T-cell (primary cell): ENCODE data around the gene STK32C. TPM values are rescaled to one million over a fixed set of nuclear protein-coding genes. Genes with fewer than 3 reads are reported as not detected.
"Not testable (repeated sequence)": the region's sequence is repeated elsewhere in the genome, so short reads cannot be mapped to it uniquely, and the experiment has no call there.

Experiments
- ATAC-seq, 4 experiments: fragments of 200-7000 bp in 3 of 4; fragments of 150-1000 bp in 1 of 4; cut with Tn5 transposase; replicated peaks in 1 of 4; 1 replicate in 3 of 4; 2 replicates in 1 of 4; pipeline ENCODE4 v1.10.0; 2021; ENCODE audit warnings: moderate library complexity in 3 of 4, mild to moderate bottlenecking in 2 of 4, moderate number of reproducible peaks in 1 of 4
- CTCF ChIA-PET, 2 donors: fragments of 300-600 bp; sonication (Branson Sonifier 250); formaldehyde crosslinking; loops; one replicate each; lab custom pipeline; 2022; ENCODE audit warnings: antibody characterized with exemption in 2 of 2; lab: Charles Lee
- POLR2A ChIA-PET, 2 donors: fragments of 300-600 bp; sonication (Branson Sonifier 250); formaldehyde crosslinking; loops; one replicate each; lab custom pipeline; 2022; ENCODE audit warnings: antibody characterized with exemption in 2 of 2; lab: Charles Lee
- DNase-seq, 35 experiments: peaks; one replicate each; pipeline versions ENCODE4 v3.0.0 to v3.0.0-alpha.2; 2013 to 2023
- H3K27ac ChIP-seq: one replicate; pipeline ENCODE4 v1.5.1; 2013; ENCODE audit warnings: low read length
- H3K27me3 ChIP-seq, 2 experiments: replicated peaks in 1 of 2; 1 replicate in 1 of 2; 2 replicates in 1 of 2; pipeline versions ENCODE4 v1.6.1 to v1.7.0; 2013; ENCODE audit warnings: low read length in 1 of 2, mixed read lengths in 1 of 2; ENCODE audit not compliant: control insufficient read depth in 2 of 2, insufficient read depth in 2 of 2; ENCODE audit errors: extremely low read depth in 1 of 2
- H3K36me3 ChIP-seq, 2 donors: 1 replicate in 1 of 2; 2 replicates in 1 of 2; pipeline versions ENCODE4 v1.6.1 to v1.7.0; 2013; ENCODE audit warnings: low read length in 1 of 2; ENCODE audit not compliant: control insufficient read depth in 2 of 2, insufficient read depth in 1 of 2; ENCODE audit errors: extremely low read depth in 1 of 2
- H3K4me1 ChIP-seq, 2 experiments: 1 replicate in 1 of 2; 2 replicates in 1 of 2; pipeline versions ENCODE4 v1.6.1 to v1.7.0; 2013; ENCODE audit warnings: low read length in 2 of 2, mixed read lengths in 1 of 2; ENCODE audit not compliant: insufficient read depth in 2 of 2, control insufficient read depth in 1 of 2; ENCODE audit errors: extremely low read depth in 1 of 2
- H3K4me3 ChIP-seq, 2 donors: 1 replicate in 1 of 2; 2 replicates in 1 of 2; pipeline versions ENCODE4 v1.5.1 to v1.7.0; 2013; ENCODE audit warnings: mild to moderate bottlenecking in 2 of 2, low read length in 1 of 2, moderate library complexity in 1 of 2; ENCODE audit not compliant: control insufficient read depth in 1 of 2; ENCODE audit errors: extremely low read depth in 1 of 2
- H3K9me3 ChIP-seq: 2 replicates; pipeline ENCODE4 v1.7.0; 2013
- H3K27ac Mint-ChIP-seq, 2 donors: one replicate each; pipeline ENCODE4 v1.8.0; 2020 to 2021; ENCODE audit warnings: mild to moderate bottlenecking in 2 of 2, mixed read lengths in 2 of 2
- H3K27me3 Mint-ChIP-seq, 2 donors: one replicate each; pipeline ENCODE4 v1.8.0; 2021 to 2022; ENCODE audit warnings: mixed read lengths in 2 of 2
- H3K36me3 Mint-ChIP-seq: one replicate; pipeline ENCODE4 v1.8.0; 2021; ENCODE audit warnings: mixed read lengths
- H3K4me1 Mint-ChIP-seq, 3 donors: one replicate each; pipeline ENCODE4 v1.8.0; 2020 to 2022; ENCODE audit warnings: mixed read lengths in 3 of 3, mild to moderate bottlenecking in 1 of 3
- H3K4me3 Mint-ChIP-seq, 3 donors: one replicate each; pipeline ENCODE4 v1.8.0; 2020 to 2022; ENCODE audit warnings: mild to moderate bottlenecking in 3 of 3, mixed read lengths in 3 of 3, moderate library complexity in 3 of 3
- H3K9me3 Mint-ChIP-seq, 3 donors: one replicate each; pipeline ENCODE4 v1.8.0; 2020 to 2022; ENCODE audit warnings: mixed read lengths in 3 of 3
- WGBS: methylation state at CpG from one replicate; pipeline ENCODE4 v1.1.5; 2013; ENCODE audit warnings: missing lambda C conversion rate; ENCODE audit not compliant: insufficient coverage; 5-methylcytosine and 5-hydroxymethylcytosine counted together
- total RNA-seq, 35 experiments: library from RNA in 6 of 35; stranded (reverse) in 6 of 35; fragments of 120-200 nt in 1 of 35; gene quantifications; one replicate each; pipeline versions ENCODE4 v1.2.1 to v1.2.4 and lab custom pipeline; 2013 to 2026

STK32C gene
- total RNA-seq, 5 donors from 2014 or later (not counting 1 experiment from before 2014, with no cell fraction given) = 5.8 to 16.4 (median 12.2) TPM

GRCh38 chr10:132341781-132342180 lies 34.0 kb upstream of the STK32C start:
- Histone ChIP-seq H3K27ac (no peak overlapping the region), H3K36me3 (no peaks in the 10 kb centered on the region), H3K4me1 (peaks cover 0 to 6% of the 10 kb centered on the region in 2 experiments), H3K27me3 (no peaks in the 10 kb centered on the region), H3K9me3 (no peaks in the 10 kb centered on the region), H3K4me3 (no peak overlapping the region)
- H3K4me3 Mint-ChIP-seq = no peak overlapping the region
- peaks cover 0 to 4% (median 3%) of the 10 kb centered on the region in 3 donors for H3K9me3 Mint-ChIP-seq
- H3K27me3 Mint-ChIP-seq = no peaks in the 10 kb centered on the region
- ChIA-PET CTCF (no interaction called here), POLR2A (no interaction called here)
- peaks cover 35% of the 10 kb centered on the region for H3K36me3 Mint-ChIP-seq
- H3K27ac Mint-ChIP-seq = no peak overlapping the region
- 71% methylated on average over 1 of the region's 4 CpGs for WGBS
- no peak for DNase-seq
- no peak for ATAC-seq
- H3K4me1 Mint-ChIP-seq = peaks cover 9 to 10% (median 9%) of the 10 kb centered on the region in 3 donors

GRCh38 chr10:132341017-132341416 lies 33.3 kb upstream of the STK32C start:
- Mint-ChIP-seq H3K27me3 (no peaks in the 10 kb centered on the region), H3K4me1 (peaks cover 12 to 15% (median 15%) of the 10 kb centered on the region in 3 donors), H3K4me3 (no peak overlapping the region), H3K9me3 (peaks cover 0 to 4% (median 3%) of the 10 kb centered on the region in 3 donors), H3K27ac (no peak overlapping the region), H3K36me3 (peaks cover 32% of the 10 kb centered on the region)
- Histone ChIP-seq H3K4me3 (no peak overlapping the region), H3K9me3 (no peaks in the 10 kb centered on the region), H3K36me3 (no peaks in the 10 kb centered on the region), H3K4me1 (peaks cover 4 to 12% of the 10 kb centered on the region in 2 experiments), H3K27me3 (no peaks in the 10 kb centered on the region), H3K27ac (no peak overlapping the region)
- ChIA-PET CTCF (no interaction called here), POLR2A (no interaction called here)
- no peak for DNase-seq
- ATAC-seq = no peak
- 94% methylated on average over 3 of the region's 6 CpGs for WGBS

GRCh38 chr10:132339276-132339675 lies 31.5 kb upstream of the STK32C start:
- Histone ChIP-seq H3K36me3 (no peaks in the 10 kb centered on the region), H3K4me1 (peaks cover 4 to 13% of the 10 kb centered on the region in 2 experiments), H3K27me3 (no peaks in the 10 kb centered on the region), H3K9me3 (no peaks in the 10 kb centered on the region), H3K27ac (no peak overlapping the region), H3K4me3 (no peak overlapping the region)
- Mint-ChIP-seq H3K4me1 (peaks cover 12 to 23% (median 18%) of the 10 kb centered on the region in 3 donors), H3K27me3 (no peaks in the 10 kb centered on the region), H3K9me3 (peaks cover 0 to 4% (median 3%) of the 10 kb centered on the region in 3 donors), H3K27ac (no peak overlapping the region), H3K4me3 (no peak overlapping the region), H3K36me3 (peaks cover 22% of the 10 kb centered on the region)
- DNase-seq (no peak), ATAC-seq (no peak)
- CTCF ChIA-PET = no interaction called here
- WGBS = 92% methylated on average over 8 of the region's 11 CpGs
- POLR2A ChIA-PET = no interaction called here

- Histone ChIP-seq H3K36me3 (no peaks in the 10 kb centered on the region), H3K27ac (no peak overlapping the region), H3K27me3 (no peaks in the 10 kb centered on the region), H3K4me1 (peaks cover 4 to 13% of the 10 kb centered on the region in 2 experiments), H3K9me3 (no peaks in the 10 kb centered on the region), H3K4me3 (no peak overlapping the region)
- no peak for ATAC-seq
- Mint-ChIP-seq H3K36me3 (peaks cover 18% of the 10 kb centered on the region), H3K27me3 (no peaks in the 10 kb centered on the region), H3K9me3 (peaks cover 0 to 4% (median 3%) of the 10 kb centered on the region in 3 donors), H3K4me1 (peaks cover 12 to 23% (median 18%) of the 10 kb centered on the region in 3 donors), H3K4me3 (no peak overlapping the region), H3K27ac (no peak overlapping the region)
- ChIA-PET POLR2A (no interaction called here), CTCF (no interaction called here)
- no peak for DNase-seq
- WGBS = 92% methylated on average over 9 of the region's 10 CpGs
These were observed 31.1 kb upstream of the STK32C start for GRCh38 chr10:132338876-132339275.

- peak overlapping the region; percentile 77 to 83 (median 81) for H3K4me3 Mint-ChIP-seq
- POLR2A ChIA-PET = interaction anchor here in 1 of 2 donors (0.7 kb wide), 2 partner anchors 10 to 30 kb away, joined by 4 to 6 read pairs; no protein-coding TSS in a partner anchor
These were observed 30.1 kb upstream of the STK32C start for GRCh38 chr10:132337854-132338253.

GRCh38 chr10:132336919-132337407 lies 29.2 kb upstream of the STK32C start:
- Histone ChIP-seq H3K27me3 (no peaks in the 10 kb centered on the region), H3K4me3 (peak overlapping the region; percentile 49 to 64), H3K27ac (no peak overlapping the region), H3K4me1 (peaks cover 9 to 20% of the 10 kb centered on the region in 2 experiments), H3K36me3 (no peaks in the 10 kb centered on the region), H3K9me3 (no peaks in the 10 kb centered on the region)
- H3K9me3 Mint-ChIP-seq = no peaks in the 10 kb centered on the region
- 27% methylated on average over 14 of the region's 19 CpGs for WGBS
- ATAC-seq (peak in 2 of 4 experiments; percentile 9 to 14), DNase-seq (peak in 1 of 35 experiments; percentile 42)
- POLR2A ChIA-PET = no interaction called here
- peaks cover 11% of the 10 kb centered on the region for H3K36me3 Mint-ChIP-seq
- peak overlapping the region; percentile 28 to 73 for H3K27ac Mint-ChIP-seq
- no peaks in the 10 kb centered on the region for H3K27me3 Mint-ChIP-seq
- H3K4me1 Mint-ChIP-seq = peaks cover 19 to 34% (median 30%) of the 10 kb centered on the region in 3 donors
- CTCF ChIA-PET = no interaction called here
- H3K4me3 Mint-ChIP-seq = peak overlapping the region; percentile 77 to 83 (median 81)

More at GRCh38 chr10:132337854-132338253, 30.1 kb upstream of the STK32C start:
- H3K36me3 ChIP-seq, H3K27me3 Mint-ChIP-seq, H3K27ac Mint-ChIP-seq, DNase-seq, ATAC-seq, CTCF ChIA-PET, H3K27me3 ChIP-seq, H3K27ac ChIP-seq, H3K4me3 ChIP-seq, H3K9me3 ChIP-seq, H3K9me3 Mint-ChIP-seq: not testable (repeated sequence)
- 97% methylated on average over 5 of the region's 7 CpGs for WGBS
- Mint-ChIP-seq H3K4me1 (peaks cover 12 to 30% (median 26%) of the 10 kb centered on the region in 3 donors), H3K36me3 (peaks cover 15% of the 10 kb centered on the region)
- peaks cover 4 to 13% of the 10 kb centered on the region in 2 experiments for H3K4me1 ChIP-seq
